ENCODE results near the gene MSANTD1. TPM values are rescaled to one million over a fixed set of nuclear protein-coding genes. Genes with fewer than 3 reads are reported as not detected.

The MSANTD1 gene
- total RNA-seq, 4 donors from 2014 or later: 0.36 to 0.72 TPM; not detected in 2

GRCh38 chr4:3218824-3219760 lies 29.9 kb upstream of the MSANTD1 start:
- Histone ChIP-seq H3K27me3 (no peaks in the 10 kb centered on the region), H3K27ac (no peak overlapping the region), H3K4me3 (no peak overlapping the region), H3K9me3 (no peaks in the 10 kb centered on the region), H3K36me3 (peaks cover 93% of the 10 kb centered on the region), H3K4me1 (no peaks in the 10 kb centered on the region)
- no peak for TF ChIP-seq POLR2AphosphoS5 (IDR thresholded peaks at IDR 0.05)
- TF ChIP-seq CTCF (IDR thresholded peaks at IDR 0.05): no peak
- no peak for TF ChIP-seq POLR2A (IDR thresholded peaks at IDR 0.05)
- TF ChIP-seq EP300 (IDR thresholded peaks at IDR 0.05): no peak
- DNase-seq (ENCODE audit: low spot score in 2 of 2): no peak
- WGBS: 95% methylated on average over 15 of the region's 20 CpGs

- no peaks in the 10 kb centered on the region for H3K27me3 ChIP-seq
- WGBS: 78% methylated on average over 9 of the region's 9 CpGs
- peaks cover 96% of the 10 kb centered on the region for H3K36me3 ChIP-seq
Measured at GRCh38 chr4:3219761-3220475, 29.0 kb upstream of the MSANTD1 start.

GRCh38 chr4:3220476-3221183 lies 28.3 kb upstream of the MSANTD1 start:
- Histone ChIP-seq H3K27ac (no peak overlapping the region), H3K27me3 (no peaks in the 10 kb centered on the region), H3K4me3 (no peak overlapping the region), H3K36me3 (peaks cover 96% of the 10 kb centered on the region), H3K4me1 (no peaks in the 10 kb centered on the region), H3K9me3 (no peaks in the 10 kb centered on the region)
- DNase-seq (ENCODE audit: low spot score in 2 of 2): no peak
- TF ChIP-seq POLR2AphosphoS5 (IDR thresholded peaks at IDR 0.05) (no peak), CTCF (IDR thresholded peaks at IDR 0.05) (no peak), POLR2A (IDR thresholded peaks at IDR 0.05) (no peak), EP300 (IDR thresholded peaks at IDR 0.05) (no peak)
- WGBS: 83% methylated on average over 8 of the region's 8 CpGs

More at GRCh38 chr4:3219761-3220475, 29.0 kb upstream of the MSANTD1 start:
- no peaks in the 10 kb centered on the region for H3K9me3 ChIP-seq
- no peak overlapping the region for H3K27ac ChIP-seq
- no peak for DNase-seq (ENCODE audit: low spot score in 2 of 2)
- no peak for TF ChIP-seq POLR2A (IDR thresholded peaks at IDR 0.05)
- no peak overlapping the region for H3K4me3 ChIP-seq
- H3K4me1 ChIP-seq: no peaks in the 10 kb centered on the region

GRCh38 chr4:3221184-3221494 lies 27.8 kb upstream of the MSANTD1 start:
- DNase-seq (ENCODE audit: low spot score in 2 of 2): no peak
- H3K27ac ChIP-seq: no peak overlapping the region
- H3K9me3 ChIP-seq: no peaks in the 10 kb centered on the region
- no peaks in the 10 kb centered on the region for H3K27me3 ChIP-seq
- no peak for TF ChIP-seq EP300 (IDR thresholded peaks at IDR 0.05)
- no peak for TF ChIP-seq CTCF (IDR thresholded peaks at IDR 0.05)
- TF ChIP-seq POLR2A (IDR thresholded peaks at IDR 0.05): no peak
- no peak for TF ChIP-seq POLR2AphosphoS5 (IDR thresholded peaks at IDR 0.05)
- no peaks in the 10 kb centered on the region for H3K4me1 ChIP-seq
- H3K36me3 ChIP-seq: peaks cover 96% of the 10 kb centered on the region
- H3K4me3 ChIP-seq: no peak overlapping the region
- WGBS: 94% methylated on average over 8 of the region's 8 CpGs

- DNase-seq (ENCODE audit: low spot score in 2 of 2): no peak
- WGBS: 96% methylated on average over 8 of the region's 12 CpGs
- Histone ChIP-seq H3K9me3 (no peaks in the 10 kb centered on the region), H3K27me3 (no peaks in the 10 kb centered on the region), H3K4me3 (no peak overlapping the region), H3K27ac (no peak overlapping the region), H3K4me1 (no peaks in the 10 kb centered on the region), H3K36me3 (peaks cover 98% of the 10 kb centered on the region)
- no peak for TF ChIP-seq POLR2AphosphoS5 (IDR thresholded peaks at IDR 0.05)
- TF ChIP-seq EP300 (IDR thresholded peaks at IDR 0.05): no peak
- TF ChIP-seq CTCF (IDR thresholded peaks at IDR 0.05): no peak
- TF ChIP-seq POLR2A (IDR thresholded peaks at IDR 0.05): no peak
Measured at GRCh38 chr4:3221996-3222395, 27.0 kb upstream of the MSANTD1 start.

Data from suprapubic skin (tissue), 4 donors.